ENCODE data around the gene NUDT4.
A peak's percentile ranks its signal among the peaks of the same experiment; 100 is the strongest.

The NUDT4 gene

GRCh38 chr12:93441617-93442410 lies 64.1 kb downstream of the NUDT4 start, which contains the start of gene UBE2N:
Gene UBE2N (minus strand): TSS chr12:93441947. CDS start chr12:93441884, 63 bp downstream.
- Histone ChIP-seq H2BK120ac (ENCODE audit: insufficient read depth, low read length, poor library complexity) (peak within 1 kb of the TSS; percentile 91), H3K4me2 (ENCODE audit: low read length) (peak within 1 kb of the TSS; percentile 97), H3K9me3 (ENCODE audit: insufficient read depth, low read depth, low read length) (no peaks in the 10 kb centered on the region), H2BK12ac (ENCODE audit: low read length) (no peak within 1 kb of the TSS), H3K23ac (ENCODE audit: low read length) (no peak within 1 kb of the TSS), H3K4me1 (ENCODE audit: control insufficient read depth in 1 of 2, insufficient read depth in 2 of 2, low read length in 2 of 2) (peaks cover 0 to 7% of the 10 kb centered on the region in 2 experiments), H3K18ac (ENCODE audit: low read length) (peak within 1 kb of the TSS; percentile 97), H3K27me3 (ENCODE audit: insufficient read depth, low read length) (no peaks in the 10 kb centered on the region), H2BK5ac (ENCODE audit: low read depth, low read length, poor library complexity) (peak within 1 kb of the TSS; percentile 96), H2AFZ (ENCODE audit: insufficient read depth, low read length, poor library complexity) (peak within 1 kb of the TSS; percentile 97), H3K79me1 (ENCODE audit: low read length) (peaks cover 14% of the 10 kb centered on the region), H3K9ac (ENCODE audit: low read length) (peak within 1 kb of the TSS; percentile 92), H4K8ac (ENCODE audit: low read depth, low read length) (peak within 1 kb of the TSS; percentile 99), H4K12ac (ENCODE audit: low read depth, low read length) (peak within 1 kb of the TSS; percentile 99), H4K91ac (ENCODE audit: low read depth, low read length) (peak within 1 kb of the TSS; percentile 99), H3K4ac (ENCODE audit: low read depth, low read length) (peak within 1 kb of the TSS; percentile 99), H3K27ac (ENCODE audit: low read depth, low read length) (peak within 1 kb of the TSS; percentile 91), H3K36me3 (ENCODE audit: control insufficient read depth in 1 of 2, insufficient read depth in 2 of 2, low read length in 2 of 2) (no peaks in the 10 kb centered on the region), H3K4me3 (ENCODE audit: low read depth, low read length) (peak within 1 kb of the TSS; percentile 86), H3K79me2 (ENCODE audit: control insufficient read depth, insufficient read depth, low read length, poor library complexity) (peaks cover 23% of the 10 kb centered on the region), H3K14ac (ENCODE audit: low read length) (peak within 1 kb of the TSS; percentile 99), H2AK5ac (ENCODE audit: low read length) (peak within 1 kb of the TSS; percentile 93)
- DNase-seq, result peak; percentile 95 to 96
- no CpG with 5 or more reads among the region's 105 CpGs for WGBS (ENCODE audit: extremely low coverage, insufficient coverage, insufficient read length)

GRCh38 chr12:93442411-93443340 lies 65.0 kb downstream of the NUDT4 start:
- peak overlapping the region; percentile 86 for H3K4me3 ChIP-seq (ENCODE audit: low read depth, low read length)
- no peaks in the 10 kb centered on the region for H3K27me3 ChIP-seq (ENCODE audit: insufficient read depth, low read length)
- H3K9ac ChIP-seq (ENCODE audit: low read length), result peak overlapping the region; percentile 92
- H3K27ac ChIP-seq (ENCODE audit: low read depth, low read length), result peak overlapping the region; percentile 83
- peak overlapping the region; percentile 24 for H4K12ac ChIP-seq (ENCODE audit: low read depth, low read length)
- peak overlapping the region; percentile 10 for H2BK120ac ChIP-seq (ENCODE audit: insufficient read depth, low read length, poor library complexity)
- H3K4me1 ChIP-seq (ENCODE audit: control insufficient read depth in 1 of 2, insufficient read depth in 2 of 2, low read length in 2 of 2), result peaks cover 0 to 7% of the 10 kb centered on the region in 2 experiments
- peak overlapping the region; percentile 28 for H4K91ac ChIP-seq (ENCODE audit: low read depth, low read length)
- H2AK5ac ChIP-seq (ENCODE audit: low read length), result no peak overlapping the region
- H3K4me2 ChIP-seq (ENCODE audit: low read length), result peak overlapping the region; percentile 97
- H3K9me3 ChIP-seq (ENCODE audit: insufficient read depth, low read depth, low read length), result no peaks in the 10 kb centered on the region
- no peak overlapping the region for H2BK12ac ChIP-seq (ENCODE audit: low read length)
- WGBS (ENCODE audit: extremely low coverage, insufficient coverage, insufficient read length), result no CpG with 5 or more reads among the region's 19 CpGs
- peak overlapping the region; percentile 18 for H3K18ac ChIP-seq (ENCODE audit: low read length)
- H2BK5ac ChIP-seq (ENCODE audit: low read depth, low read length, poor library complexity), result peak overlapping the region; percentile 86
- H3K4ac ChIP-seq (ENCODE audit: low read depth, low read length), result peak overlapping the region; percentile 30
- peak overlapping the region; percentile 83 for H2AFZ ChIP-seq (ENCODE audit: insufficient read depth, low read length, poor library complexity)
- peaks cover 14% of the 10 kb centered on the region for H3K79me1 ChIP-seq (ENCODE audit: low read length)
- H3K14ac ChIP-seq (ENCODE audit: low read length), result peak overlapping the region; percentile 47
- H3K79me2 ChIP-seq (ENCODE audit: control insufficient read depth, insufficient read depth, low read length, poor library complexity), result peaks cover 20% of the 10 kb centered on the region
- H3K36me3 ChIP-seq (ENCODE audit: control insufficient read depth in 1 of 2, insufficient read depth in 2 of 2, low read length in 2 of 2), result no peaks in the 10 kb centered on the region
- no peak overlapping the region for H3K23ac ChIP-seq (ENCODE audit: low read length)
- H4K8ac ChIP-seq (ENCODE audit: low read depth, low read length), result peak overlapping the region; percentile 71
- DNase-seq, result no peak

GRCh38 chr12:93443576-93443975 lies 65.9 kb downstream of the NUDT4 start:
- Histone ChIP-seq H4K12ac (ENCODE audit: low read depth, low read length) (no peak overlapping the region), H2AK5ac (ENCODE audit: low read length) (no peak overlapping the region), H3K36me3 (ENCODE audit: control insufficient read depth in 1 of 2, insufficient read depth in 2 of 2, low read length in 2 of 2) (no peaks in the 10 kb centered on the region), H3K14ac (ENCODE audit: low read length) (no peak overlapping the region), H3K27ac (ENCODE audit: low read depth, low read length) (no peak overlapping the region), H4K8ac (ENCODE audit: low read depth, low read length) (no peak overlapping the region), H3K4ac (ENCODE audit: low read depth, low read length) (no peak overlapping the region), H3K4me2 (ENCODE audit: low read length) (no peak overlapping the region), H2AFZ (ENCODE audit: insufficient read depth, low read length, poor library complexity) (no peak overlapping the region), H3K9me3 (ENCODE audit: insufficient read depth, low read depth, low read length) (no peaks in the 10 kb centered on the region), H3K4me3 (ENCODE audit: low read depth, low read length) (no peak overlapping the region), H2BK5ac (ENCODE audit: low read depth, low read length, poor library complexity) (no peak overlapping the region), H3K9ac (ENCODE audit: low read length) (no peak overlapping the region), H3K79me1 (ENCODE audit: low read length) (peaks cover 14% of the 10 kb centered on the region), H4K91ac (ENCODE audit: low read depth, low read length) (no peak overlapping the region), H2BK120ac (ENCODE audit: insufficient read depth, low read length, poor library complexity) (no peak overlapping the region), H2BK12ac (ENCODE audit: low read length) (no peak overlapping the region), H3K79me2 (ENCODE audit: control insufficient read depth, insufficient read depth, low read length, poor library complexity) (peaks cover 17% of the 10 kb centered on the region), H3K27me3 (ENCODE audit: insufficient read depth, low read length) (no peaks in the 10 kb centered on the region), H3K23ac (ENCODE audit: low read length) (no peak overlapping the region), H3K4me1 (ENCODE audit: control insufficient read depth in 1 of 2, insufficient read depth in 2 of 2, low read length in 2 of 2) (peaks cover 0 to 7% of the 10 kb centered on the region in 2 experiments), H3K18ac (ENCODE audit: low read length) (no peak overlapping the region)
- DNase-seq, result no peak
- WGBS (ENCODE audit: extremely low coverage, insufficient coverage, insufficient read length), result no CpG with 5 or more reads among the region's 4 CpGs

- Histone ChIP-seq H3K4me3 (ENCODE audit: low read depth, low read length) (no peak overlapping the region), H3K4me1 (ENCODE audit: control insufficient read depth in 1 of 2, insufficient read depth in 2 of 2, low read length in 2 of 2) (peaks cover 0 to 2% of the 10 kb centered on the region in 2 experiments), H3K4ac (ENCODE audit: low read depth, low read length) (no peak overlapping the region), H4K91ac (ENCODE audit: low read depth, low read length) (no peak overlapping the region), H4K8ac (ENCODE audit: low read depth, low read length) (no peak overlapping the region), H3K9ac (ENCODE audit: low read length) (no peak overlapping the region), H3K79me1 (ENCODE audit: low read length) (peaks cover 1% of the 10 kb centered on the region), H3K18ac (ENCODE audit: low read length) (no peak overlapping the region), H3K36me3 (ENCODE audit: control insufficient read depth in 1 of 2, insufficient read depth in 2 of 2, low read length in 2 of 2) (no peaks in the 10 kb centered on the region), H4K12ac (ENCODE audit: low read depth, low read length) (no peak overlapping the region), H2BK120ac (ENCODE audit: insufficient read depth, low read length, poor library complexity) (no peak overlapping the region), H3K9me3 (ENCODE audit: insufficient read depth, low read depth, low read length) (no peaks in the 10 kb centered on the region), H2BK12ac (ENCODE audit: low read length) (no peak overlapping the region), H3K23ac (ENCODE audit: low read length) (no peak overlapping the region), H3K4me2 (ENCODE audit: low read length) (no peak overlapping the region), H3K14ac (ENCODE audit: low read length) (no peak overlapping the region), H2AFZ (ENCODE audit: insufficient read depth, low read length, poor library complexity) (no peak overlapping the region), H3K27me3 (ENCODE audit: insufficient read depth, low read length) (no peaks in the 10 kb centered on the region), H2AK5ac (ENCODE audit: low read length) (no peak overlapping the region), H3K79me2 (ENCODE audit: control insufficient read depth, insufficient read depth, low read length, poor library complexity) (no peaks in the 10 kb centered on the region), H2BK5ac (ENCODE audit: low read depth, low read length, poor library complexity) (no peak overlapping the region), H3K27ac (ENCODE audit: low read depth, low read length) (no peak overlapping the region)
- no peak for DNase-seq
- no CpG with 5 or more reads among the region's 4 CpGs for WGBS (ENCODE audit: extremely low coverage, insufficient coverage, insufficient read length)
These were observed 70.0 kb downstream of the NUDT4 start for GRCh38 chr12:93447555-93448290.
